ENCODE data around the gene C7orf57. TPM values are rescaled to one million over a fixed set of nuclear protein-coding genes. Genes with fewer than 3 reads are reported as not detected.
A peak's percentile ranks its signal among the peaks of the same experiment; 100 is the strongest.
"Not testable (repeated sequence)": the region's sequence is repeated elsewhere in the genome, so short reads cannot be mapped to it uniquely, and the experiment has no call there.

Gene C7orf57
- total RNA-seq, 2 donors from 2014 or later, result not detected

- intact Hi-C loops (cut with DNase I), result no loop called here
- no peak for DNase-seq (ENCODE audit: low spot score)
These were observed 42.1 kb downstream of the C7orf57 start for GRCh38 chr7:48077423-48077822.

DNA sequence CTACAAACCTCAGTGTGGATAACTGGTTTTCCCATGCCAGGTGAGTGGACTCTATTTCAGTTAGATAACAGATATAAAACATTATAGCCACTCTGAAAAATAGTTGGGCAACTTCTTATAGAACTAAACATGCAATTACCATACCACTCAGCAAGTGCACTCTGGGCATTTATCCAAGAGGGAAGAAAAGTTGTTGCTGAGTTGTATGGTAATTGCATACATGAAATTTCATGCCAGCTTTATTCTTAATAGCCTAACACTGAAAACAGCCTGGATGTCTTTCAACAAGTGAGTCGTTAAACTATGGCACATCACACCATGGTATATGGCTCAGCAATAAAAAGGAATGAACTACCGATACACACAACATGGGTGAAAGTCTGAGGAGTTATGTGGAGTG, 43.1 kb downstream of the C7orf57 start:
- no peak for DNase-seq (ENCODE audit: low spot score)
- intact Hi-C loops (cut with DNase I), result no loop called here

DNA sequence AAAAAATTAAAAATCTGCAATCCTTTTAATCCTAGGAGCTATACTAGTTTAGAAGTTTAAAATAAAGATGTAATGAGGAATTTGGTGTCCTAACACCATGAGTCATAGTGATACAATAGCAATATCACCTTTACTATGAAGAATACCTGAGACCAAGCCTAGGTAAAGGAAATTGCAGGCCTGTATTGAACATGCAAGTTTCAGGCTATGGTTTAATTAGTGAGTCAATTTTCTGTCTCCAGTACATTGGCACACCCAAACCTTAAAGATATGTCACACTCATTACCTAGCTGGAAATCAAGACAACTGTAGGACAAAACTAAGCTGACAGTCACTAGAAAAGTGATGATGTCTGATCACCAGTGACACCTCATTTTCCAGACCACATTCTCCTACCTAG, 47.0 kb downstream of the C7orf57 start:
- DNase-seq (ENCODE audit: low spot score); intact Hi-C loops (cut with DNase I): not testable (repeated sequence)

GRCh38 chr7:48083114-48083830, 47.9 kb downstream of the C7orf57 start:
- intact Hi-C loops (cut with DNase I), result no loop called here
- no peak for DNase-seq (ENCODE audit: low spot score)

GRCh38 chr7:48084727-48085432, 49.5 kb downstream of the C7orf57 start:
- intact Hi-C loops (cut with DNase I), result no loop called here
- no peak for DNase-seq (ENCODE audit: low spot score)

- no peak for DNase-seq (ENCODE audit: low spot score)
- intact Hi-C loops (cut with DNase I), result no loop called here
These were observed 50.1 kb downstream of the C7orf57 start for GRCh38 chr7:48085433-48085791.

- intact Hi-C loops (cut with DNase I), result no loop called here
- no peak for DNase-seq (ENCODE audit: low spot score)
These were observed 50.6 kb downstream of the C7orf57 start for GRCh38 chr7:48085942-48086341.

- intact Hi-C loops (cut with DNase I), result no loop called here
- DNase-seq (ENCODE audit: low spot score), result no peak
These were observed 52.0 kb downstream of the C7orf57 start for GRCh38 chr7:48087349-48087748.

DNA sequence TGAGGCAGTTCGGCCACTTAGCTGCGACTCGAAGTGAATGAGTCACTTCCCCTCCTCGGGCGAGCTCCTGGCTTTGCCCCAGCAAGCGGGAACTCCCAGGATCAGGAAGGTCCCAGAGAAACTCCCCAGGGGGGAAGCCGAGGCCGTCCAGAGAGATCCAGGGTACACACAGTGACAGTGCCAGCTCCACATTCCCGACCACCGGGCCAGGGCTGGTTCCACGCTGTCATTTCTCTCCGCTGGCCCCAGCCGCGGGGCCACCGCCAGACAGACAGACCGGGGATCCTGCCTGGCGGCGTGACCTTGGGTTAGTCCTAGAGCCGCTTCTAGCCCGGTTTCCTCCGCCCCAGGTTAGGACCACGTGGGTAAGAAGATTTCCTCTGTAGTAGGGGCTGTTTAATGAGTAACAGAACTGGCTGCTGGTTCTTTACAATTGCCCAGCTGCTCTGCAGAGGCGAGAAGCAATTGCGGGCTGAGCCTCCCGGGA, 53.3 kb downstream of the C7orf57 start:
- DNase-seq (ENCODE audit: low spot score), result peak; percentile 97
- intact Hi-C loops (cut with DNase I), result no loop called here

GRCh38 chr7:48089046-48090003, 54.0 kb downstream of the C7orf57 start, which contains the start of gene UPP1:
UPP1 (plus strand) TSS chr7:48089265; CDS start chr7:48094784, 5,519 bp downstream.
- intact Hi-C loops (cut with DNase I), result no loop called here

DNA sequence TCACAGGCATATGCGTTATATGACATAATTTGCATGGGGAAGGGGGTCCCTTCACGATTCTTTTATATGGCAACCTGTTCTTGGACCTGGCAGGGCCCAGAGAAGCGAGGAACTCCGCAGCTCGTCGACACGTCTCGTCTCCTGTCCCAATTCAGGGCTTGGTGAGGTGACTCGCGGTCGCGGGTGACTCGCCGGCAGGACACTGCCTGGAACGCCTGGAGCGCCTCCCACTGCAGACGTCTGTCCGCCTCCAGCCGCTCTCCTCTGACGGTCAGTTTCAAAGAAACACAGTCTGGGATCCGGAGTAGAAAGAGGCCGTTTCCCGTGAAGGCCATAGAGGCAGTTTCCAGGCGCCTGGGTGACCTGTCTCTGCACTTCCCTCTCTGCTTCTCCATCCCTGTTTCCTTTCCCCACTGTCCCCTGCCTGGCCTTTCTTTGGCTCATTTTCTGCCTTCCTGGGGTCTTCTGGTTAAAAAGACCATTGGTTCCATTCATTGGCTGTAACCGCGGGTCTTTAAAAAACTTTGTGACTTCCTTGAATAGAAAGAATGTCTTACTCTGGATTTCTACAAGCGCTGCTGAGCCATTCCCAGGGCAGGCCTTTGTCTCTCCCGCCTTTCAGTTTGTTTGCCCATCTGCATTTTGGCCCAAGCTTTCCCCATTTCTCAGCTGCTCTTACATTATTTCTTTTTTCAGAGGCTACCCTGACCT, 54.9 kb downstream of the C7orf57 start:
- DNase-seq (ENCODE audit: low spot score), result no peak
- intact Hi-C loops (cut with DNase I), result no loop called here

More at GRCh38 chr7:48089046-48090003, 54.0 kb downstream of the C7orf57 start, which contains the start of gene UPP1:
- DNase-seq (ENCODE audit: low spot score), result peak; percentile 98

- DNase-seq (ENCODE audit: low spot score), result no peak
- intact Hi-C loops (cut with DNase I), result no loop called here
These were observed 56.4 kb downstream of the C7orf57 start for GRCh38 chr7:48091506-48092433.

GRCh38 chr7:48094861-48095293, 59.5 kb downstream of the C7orf57 start:
- DNase-seq (ENCODE audit: low spot score), result no peak

GRCh38 chr7:48096273-48096672, 60.9 kb downstream of the C7orf57 start:
- no peak for DNase-seq (ENCODE audit: low spot score)

More at GRCh38 chr7:48094861-48095293, 59.5 kb downstream of the C7orf57 start:
- intact Hi-C loops (cut with DNase I), result no loop called here

GRCh38 chr7:48097521-48098231, 62.3 kb downstream of the C7orf57 start:
- intact Hi-C loops (cut with DNase I), result no loop called here
- DNase-seq (ENCODE audit: low spot score), result no peak

More at GRCh38 chr7:48096273-48096672, 60.9 kb downstream of the C7orf57 start:
- intact Hi-C loops (cut with DNase I), result no loop called here

DNA sequence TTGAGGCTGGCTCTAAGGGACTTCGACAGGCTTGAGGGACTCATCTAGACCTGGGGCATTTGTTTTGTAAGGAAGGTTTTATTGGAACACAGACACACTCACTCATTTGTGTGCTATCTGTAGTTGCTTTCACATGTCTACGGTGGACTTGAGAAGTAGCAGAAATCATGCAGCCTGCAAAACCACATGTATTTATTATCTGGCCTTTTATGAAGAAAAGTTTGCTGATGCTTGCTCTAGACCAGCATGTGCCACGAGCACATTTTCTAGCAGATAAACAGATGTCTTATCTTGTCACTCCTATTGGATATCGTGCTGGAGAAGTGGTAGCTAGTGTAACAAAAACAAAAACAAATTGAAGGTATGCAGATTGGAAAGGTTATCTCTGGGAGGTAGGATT, 63.5 kb downstream of the C7orf57 start:
- intact Hi-C loops (cut with DNase I), result no loop called here
- no peak for DNase-seq (ENCODE audit: low spot score)

DNA sequence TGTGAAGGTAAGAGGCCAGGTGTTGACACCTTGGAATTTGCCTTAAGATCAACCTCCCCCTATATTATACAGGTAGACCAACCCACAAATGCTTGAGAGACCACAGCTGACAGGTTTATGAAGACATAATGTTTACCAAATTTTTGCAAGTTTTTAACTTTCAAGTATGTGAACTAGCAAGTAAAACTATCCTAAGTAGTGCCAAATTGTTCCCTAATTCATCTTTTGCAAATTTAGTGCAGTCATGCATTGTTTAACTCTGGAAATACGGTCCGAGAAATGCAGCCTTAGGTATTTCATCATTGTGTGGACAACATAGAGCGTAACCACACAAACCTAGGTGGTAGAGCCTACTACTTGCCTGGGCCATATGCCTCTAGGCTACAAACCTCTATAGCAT, 64.4 kb downstream of the C7orf57 start:
- intact Hi-C loops (cut with DNase I), result loop anchor here in 1 of 2 donors (10.0 kb wide), 1 partner anchor 155 kb away; the partner anchor contains the start of gene PKD1L1

More for the DNA sequence above, 64.4 kb downstream of the C7orf57 start:
- no peak for DNase-seq (ENCODE audit: low spot score)

Data from posterior vena cava (tissue), 2 donors.